Smooth muscle cell (in vitro differentiated cells): ENCODE measurements around the gene ERICH4. TPM values are rescaled to one million over a fixed set of nuclear protein-coding genes. Genes with fewer than 3 reads are reported as not detected.
"Not testable (repeated sequence)": the region's sequence is repeated elsewhere in the genome, so short reads cannot be mapped to it uniquely, and the experiment has no call there.

Experiments
- DNase-seq: peaks from one replicate; lab custom pipeline; 2025; ENCODE audit not compliant: unreplicated experiment; lab: John Stamatoyannopoulos, UW
- H2AFZ ChIP-seq: fragments of 200-600 bp; sonication (generic); 2 replicates; pipeline ENCODE4 v1.6.0; 2016; ENCODE audit warnings: antibody characterized with exemption, low read depth, mild to moderate bottlenecking
- H3F3A ChIP-seq: fragments of 200-600 bp; sonication (generic); 2 replicates; pipeline ENCODE4 v1.6.0; 2017; ENCODE audit warnings: antibody characterized with exemption, low read depth
- H3K27ac ChIP-seq: fragments of 200-600 bp; sonication (generic); 2 replicates; pipeline ENCODE4 v1.5.1; 2016; ENCODE audit warnings: low read depth, mild to moderate bottlenecking
- H3K27me3 ChIP-seq: fragments of 200-600 bp; sonication (generic); 2 replicates; pipeline ENCODE4 v1.6.1; 2016; ENCODE audit warnings: low read depth, mild to moderate bottlenecking
- H3K36me3 ChIP-seq: fragments of 200-600 bp; sonication (generic); 2 replicates; pipeline ENCODE4 v1.5.1; 2016; ENCODE audit warnings: low read depth
- H3K4me1 ChIP-seq: fragments of 200-600 bp; sonication (generic); 2 replicates; pipeline ENCODE4 v1.5.1; 2016; ENCODE audit warnings: low read depth
- H3K4me2 ChIP-seq: fragments of 200-600 bp; sonication (generic); 2 replicates; pipeline ENCODE4 v1.6.0; 2016; ENCODE audit warnings: mild to moderate bottlenecking
- H3K4me3 ChIP-seq: fragments of 200-600 bp; sonication (generic); 2 replicates; pipeline ENCODE4 v1.5.1; 2016; ENCODE audit warnings: mild to moderate bottlenecking
- H3K79me2 ChIP-seq: fragments of 200-600 bp; sonication (generic); 2 replicates; pipeline ENCODE4 v1.6.0; 2016; ENCODE audit warnings: low read depth, mild to moderate bottlenecking
- H3K9ac ChIP-seq: fragments of 200-600 bp; sonication (generic); 2 replicates; pipeline ENCODE4 v1.6.0; 2016; ENCODE audit warnings: low read depth
- H3K9me3 ChIP-seq: fragments of 200-600 bp; sonication (generic); replicated peaks from 2 replicates; pipeline ENCODE4 v1.5.1; 2016; ENCODE audit warnings: low read depth
- H4K20me1 ChIP-seq: fragments of 200-600 bp; sonication (generic); 2 replicates; pipeline ENCODE4 v1.6.0; 2016; ENCODE audit warnings: low read depth
- WGBS: methylation state at CpG from one replicate; pipeline ENCODE4 v1.1.7; 2016; ENCODE audit warnings: low lambda C conversion rate; 5-methylcytosine and 5-hydroxymethylcytosine counted together
- polyA plus RNA-seq: library from polyadenylated mRNA; unstranded; fragments of >200 nt; fragmentation: Nextera tagmentation; extraction: Ambion mirVana; gene quantifications from 2 replicates; pipeline ENCODE4 v1.2.1, GENCODE V29; 2016
- small RNA-seq: library from RNA; depleted of rRNA; stranded (forward); fragments of <200 nt; gene quantifications from one replicate; pipeline ENCODE3, GENCODE V24; 2014
- total RNA-seq: library from RNA; depleted of rRNA; stranded (reverse); fragments of >200 nt; gene quantifications from 2 replicates; pipeline ENCODE4 v1.2.3, GENCODE V29; 2014
- TF ChIP-seq, protein P1 (sequence below): fragments of 200-600 bp; sonication (generic); IDR thresholded peaks from 2 replicates; pipeline ENCODE4 v1.5.1; 2017; ENCODE audit warnings: borderline replicate concordance, mild to moderate bottlenecking, antibody characterized with exemption; ENCODE audit not compliant: insufficient read depth, poor library complexity, severe bottlenecking

The ERICH4 gene
- total and polyA plus RNA-seq, 2 experiments from 2014 or later, result not detected

DNA sequence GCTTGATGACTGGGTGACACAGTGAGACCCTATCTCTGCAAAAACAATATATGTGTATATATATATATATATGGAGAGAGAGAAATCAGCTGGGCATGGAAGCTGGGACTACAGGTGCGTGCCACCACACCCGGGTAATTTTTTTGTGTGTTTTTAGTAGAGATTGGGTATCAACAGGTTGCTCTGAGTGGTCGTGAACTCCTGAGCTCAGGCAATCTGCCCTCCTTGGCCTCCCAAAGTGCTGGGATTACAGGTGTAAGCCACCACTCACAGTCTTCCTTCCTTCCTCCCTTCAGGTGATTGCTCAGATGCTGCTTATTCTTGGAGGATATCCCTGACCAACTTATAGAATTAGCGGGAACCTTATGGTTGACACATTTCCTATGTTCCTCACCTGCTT, 41.9 kb downstream of the ERICH4 start:
- Histone ChIP-seq H3K9ac (no peak overlapping the region), H3K4me1 (no peaks in the 10 kb centered on the region), H2AFZ (no peak overlapping the region), H3K4me2 (no peak overlapping the region), H3K27me3 (no peaks in the 10 kb centered on the region), H3K9me3 (peaks cover 10% of the 10 kb centered on the region), H3K4me3 (no peak overlapping the region), H3K79me2 (no peaks in the 10 kb centered on the region), H3K36me3 (no peaks in the 10 kb centered on the region), H4K20me1 (no peaks in the 10 kb centered on the region), H3K27ac (no peak overlapping the region), H3F3A (no peaks in the 10 kb centered on the region)
- TF ChIP-seq, protein P1, sequence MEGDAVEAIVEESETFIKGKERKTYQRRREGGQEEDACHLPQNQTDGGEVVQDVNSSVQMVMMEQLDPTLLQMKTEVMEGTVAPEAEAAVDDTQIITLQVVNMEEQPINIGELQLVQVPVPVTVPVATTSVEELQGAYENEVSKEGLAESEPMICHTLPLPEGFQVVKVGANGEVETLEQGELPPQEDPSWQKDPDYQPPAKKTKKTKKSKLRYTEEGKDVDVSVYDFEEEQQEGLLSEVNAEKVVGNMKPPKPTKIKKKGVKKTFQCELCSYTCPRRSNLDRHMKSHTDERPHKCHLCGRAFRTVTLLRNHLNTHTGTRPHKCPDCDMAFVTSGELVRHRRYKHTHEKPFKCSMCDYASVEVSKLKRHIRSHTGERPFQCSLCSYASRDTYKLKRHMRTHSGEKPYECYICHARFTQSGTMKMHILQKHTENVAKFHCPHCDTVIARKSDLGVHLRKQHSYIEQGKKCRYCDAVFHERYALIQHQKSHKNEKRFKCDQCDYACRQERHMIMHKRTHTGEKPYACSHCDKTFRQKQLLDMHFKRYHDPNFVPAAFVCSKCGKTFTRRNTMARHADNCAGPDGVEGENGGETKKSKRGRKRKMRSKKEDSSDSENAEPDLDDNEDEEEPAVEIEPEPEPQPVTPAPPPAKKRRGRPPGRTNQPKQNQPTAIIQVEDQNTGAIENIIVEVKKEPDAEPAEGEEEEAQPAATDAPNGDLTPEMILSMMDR, result no peak
- 71% methylated on average over 4 of the region's 4 CpGs for WGBS
- DNase-seq, result no peak

DNA sequence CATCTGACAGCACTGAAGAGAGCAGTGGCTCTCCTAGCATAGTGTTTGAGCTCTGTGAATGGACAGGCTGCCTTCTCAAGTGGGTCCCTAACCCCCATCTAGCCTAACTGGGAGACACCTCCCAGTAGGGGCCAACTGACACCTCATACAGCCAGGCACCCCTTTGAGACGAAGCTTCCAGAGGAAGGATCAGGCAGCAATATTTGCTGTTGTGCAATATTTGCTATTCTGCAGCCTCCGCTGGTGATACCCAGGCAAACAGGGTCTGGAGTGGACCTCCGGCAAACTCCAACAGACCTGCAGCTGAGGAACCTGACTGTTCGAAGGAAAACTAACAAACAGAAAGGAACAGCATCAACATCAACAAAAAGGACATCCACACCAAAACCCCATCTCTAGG, 44.0 kb downstream of the ERICH4 start:
- not testable (repeated sequence) for H3K4me3 ChIP-seq, H4K20me1 ChIP-seq, H3K4me1 ChIP-seq, DNase-seq, H3K36me3 ChIP-seq, H3K79me2 ChIP-seq, H3K9me3 ChIP-seq, H3K27ac ChIP-seq, H2AFZ ChIP-seq, H3F3A ChIP-seq, H3K27me3 ChIP-seq, H3K9ac ChIP-seq, H3K4me2 ChIP-seq
- WGBS, result 84% methylated on average over 4 of the region's 4 CpGs

DNA sequence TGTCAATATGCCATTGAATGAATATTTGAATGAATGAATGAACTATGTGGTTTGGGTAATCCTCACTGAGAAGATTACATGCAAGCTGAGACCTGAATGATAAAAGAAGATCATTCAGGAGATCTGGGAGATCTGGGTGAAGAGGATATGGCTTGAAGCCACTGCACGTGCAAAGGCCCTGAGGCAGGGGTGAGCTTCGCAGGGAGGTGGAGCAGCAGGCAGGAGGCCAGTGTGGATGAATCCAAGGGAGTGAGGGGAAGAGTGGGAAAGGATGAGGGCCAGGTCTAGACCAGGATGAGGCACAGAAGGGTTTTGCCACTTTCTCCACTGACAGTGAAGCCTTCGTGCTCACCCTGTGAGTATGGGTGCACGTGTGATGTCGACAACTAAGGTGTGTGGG, 49.9 kb downstream of the ERICH4 start:
- Histone ChIP-seq H3K79me2 (no peaks in the 10 kb centered on the region), H3K4me3 (no peak overlapping the region), H4K20me1 (no peaks in the 10 kb centered on the region), H3K27me3 (no peaks in the 10 kb centered on the region), H3K9me3 (no peaks in the 10 kb centered on the region), H3K4me2 (no peak overlapping the region), H3K4me1 (no peaks in the 10 kb centered on the region), H3K27ac (no peak overlapping the region), H3K36me3 (no peaks in the 10 kb centered on the region), H3F3A (no peaks in the 10 kb centered on the region), H2AFZ (no peak overlapping the region), H3K9ac (no peak overlapping the region)
- DNase-seq, result no peak
- WGBS, result 79% methylated on average over 5 of the region's 5 CpGs
- TF ChIP-seq, protein P1, result no peak

Small RNA genes lying within 50 kb of the gene (small RNA-seq; reads per million reads assigned to genes)
- gene RF00017, result not detected

Other genes with a start within 250 kb of the ERICH4 start
- 0.18 and 0.63 TPM in 2 replicates for gene CYP2S1, start 249.9 kb upstream of the ERICH4 start, total RNA-seq
- gene CYP2S1, start 249.9 kb upstream of the ERICH4 start, polyA plus RNA-seq, result 1.8 and 6.1 TPM in 2 replicates
- 71.2 and 76.8 TPM in 2 replicates for gene AXL, start 223.9 kb upstream of the ERICH4 start, total RNA-seq
- gene AXL, start 223.9 kb upstream of the ERICH4 start, polyA plus RNA-seq, result 16.9 and 27.0 TPM in 2 replicates
- 78.6 and 101 TPM in 2 replicates for gene HNRNPUL1, start 178.8 kb upstream of the ERICH4 start, total RNA-seq
- gene HNRNPUL1, start 178.8 kb upstream of the ERICH4 start, polyA plus RNA-seq, result 121 and 125 TPM in 2 replicates
- 3.0 and 7.5 TPM in 2 replicates for gene CCDC97, start 133.0 kb upstream of the ERICH4 start, total RNA-seq
- gene CCDC97, start 133.0 kb upstream of the ERICH4 start, polyA plus RNA-seq, result 15.3 and 18.2 TPM in 2 replicates
- 37.6 and 51.7 TPM in 2 replicates for gene TGFB1, start 89.2 kb upstream of the ERICH4 start, total RNA-seq
- gene TGFB1, start 89.2 kb upstream of the ERICH4 start, polyA plus RNA-seq, result 199 and 216 TPM in 2 replicates
- gene B9D2, start 79.0 kb upstream of the ERICH4 start, total RNA-seq, result 1.6 and 2.1 TPM in 2 replicates
- gene B9D2, start 79.0 kb upstream of the ERICH4 start, polyA plus RNA-seq, result 12.2 and 13.9 TPM in 2 replicates
- 11.0 and 19.2 TPM in 2 replicates for gene TMEM91, start 66.6 kb upstream of the ERICH4 start, total RNA-seq
- gene TMEM91, start 66.6 kb upstream of the ERICH4 start, polyA plus RNA-seq, result 24.3 and 25.6 TPM in 2 replicates
- gene EXOSC5, start 45.8 kb upstream of the ERICH4 start, total RNA-seq, result 5.4 and 5.6 TPM in 2 replicates
- gene EXOSC5, start 45.8 kb upstream of the ERICH4 start, polyA plus RNA-seq, result 19.5 and 22.1 TPM in 2 replicates
- gene BCKDHA, start 45.3 kb upstream of the ERICH4 start, total RNA-seq, result 24.6 and 30.3 TPM in 2 replicates
- gene BCKDHA, start 45.3 kb upstream of the ERICH4 start, polyA plus RNA-seq, result 47.9 and 53.9 TPM in 2 replicates
- gene B3GNT8, start 15.8 kb upstream of the ERICH4 start, total RNA-seq, result 0.85 TPM in 2 replicates
- gene B3GNT8, start 15.8 kb upstream of the ERICH4 start, polyA plus RNA-seq, result 1.7 and 3.0 TPM in 2 replicates
- 40.3 and 48.3 TPM in 2 replicates for gene DMAC2, start 3.2 kb upstream of the ERICH4 start, total RNA-seq
- gene DMAC2, start 3.2 kb upstream of the ERICH4 start, polyA plus RNA-seq, result 65.8 and 69.2 TPM in 2 replicates
- not detected in 2 replicates for gene CEACAM21, start 133.0 kb downstream of the ERICH4 start, total RNA-seq
- gene CEACAM21, start 133.0 kb downstream of the ERICH4 start, polyA plus RNA-seq, result not detected in 2 replicates
- gene CEACAM4, start 183.9 kb downstream of the ERICH4 start, total RNA-seq, result not detected in 2 replicates
- not detected in 2 replicates for gene CEACAM4, start 183.9 kb downstream of the ERICH4 start, polyA plus RNA-seq
- not detected in 2 replicates for gene CEACAM7, start 245.1 kb downstream of the ERICH4 start, total RNA-seq
- gene CEACAM7, start 245.1 kb downstream of the ERICH4 start, polyA plus RNA-seq, result not detected in 2 replicates